ENCODE results near the gene CX3CR1.

CX3CR1 gene

GRCh38 chr3:39277893-39278615 lies 1.8 kb downstream of the CX3CR1 start:
- H3K9me2 ChIP-seq (replicated peaks; ENCODE audit: control insufficient read depth, low read length) = no peaks in the 10 kb centered on the region
- H3K27ac ChIP-seq (ENCODE audit: low read depth, low read length) = no peak overlapping the region
- TF ChIP-seq EZH2phosphoT487 (IDR thresholded peaks at IDR 0.05; ENCODE audit: borderline replicate concordance, low read length) (no peak), CTCF (IDR thresholded peaks at IDR 0.05; ENCODE audit: low read depth, low read length, poor library complexity, severe bottlenecking) (no peak)
- no peaks in the 10 kb centered on the region for H3K79me2 ChIP-seq (ENCODE audit: control insufficient read depth, low read length)
- no peaks in the 10 kb centered on the region for H3K36me3 ChIP-seq (ENCODE audit: control insufficient read depth, low read length)
- no peaks in the 10 kb centered on the region for H4K20me1 ChIP-seq (ENCODE audit: control insufficient read depth, insufficient read depth, low read depth, low read length)
- H3F3A ChIP-seq (ENCODE audit: control insufficient read depth, insufficient read depth) = no peaks in the 10 kb centered on the region
- H3K4me3 ChIP-seq (ENCODE audit: low read length) = no peak overlapping the region
- H3K9me3 ChIP-seq (ENCODE audit: control insufficient read depth, insufficient read depth, low read length) = no peaks in the 10 kb centered on the region
- H3K4me1 ChIP-seq (ENCODE audit: control insufficient read depth, low read length) = peaks cover 10% of the 10 kb centered on the region; the same call in 1 of the 2 replicates
- no peaks in the 10 kb centered on the region for H3K27me3 ChIP-seq (ENCODE audit: control insufficient read depth, low read length)
- no peak overlapping the region for H3K4me2 ChIP-seq (ENCODE audit: low read length)

- Histone ChIP-seq H3K9me3 (ENCODE audit: control insufficient read depth, insufficient read depth, low read length) (no peaks in the 10 kb centered on the region), H3K27ac (ENCODE audit: low read depth, low read length) (no peak overlapping the region), H4K20me1 (ENCODE audit: control insufficient read depth, insufficient read depth, low read depth, low read length) (no peaks in the 10 kb centered on the region), H3K79me2 (ENCODE audit: control insufficient read depth, low read length) (no peaks in the 10 kb centered on the region), H3K9me2 (replicated peaks; ENCODE audit: control insufficient read depth, low read length) (no peaks in the 10 kb centered on the region), H3F3A (ENCODE audit: control insufficient read depth, insufficient read depth) (no peaks in the 10 kb centered on the region), H3K4me1 (ENCODE audit: control insufficient read depth, low read length) (peaks cover 10% of the 10 kb centered on the region; the same call in 1 of the 2 replicates), H3K4me2 (ENCODE audit: low read length) (no peak overlapping the region), H3K36me3 (ENCODE audit: control insufficient read depth, low read length) (no peaks in the 10 kb centered on the region), H3K4me3 (ENCODE audit: low read length) (no peak overlapping the region), H3K27me3 (ENCODE audit: control insufficient read depth, low read length) (no peaks in the 10 kb centered on the region)
- TF ChIP-seq EZH2phosphoT487 (IDR thresholded peaks at IDR 0.05; ENCODE audit: borderline replicate concordance, low read length) = no peak
- TF ChIP-seq CTCF (IDR thresholded peaks at IDR 0.05; ENCODE audit: low read depth, low read length, poor library complexity, severe bottlenecking) = no peak
Measured at GRCh38 chr3:39276746-39277145, 3.1 kb downstream of the CX3CR1 start.

- no peak overlapping the region for H3K4me3 ChIP-seq (ENCODE audit: low read length)
- H3F3A ChIP-seq (ENCODE audit: control insufficient read depth, insufficient read depth) = no peaks in the 10 kb centered on the region
- H3K4me1 ChIP-seq (ENCODE audit: control insufficient read depth, low read length) = peaks cover 6% of the 10 kb centered on the region; the same call in 1 of the 2 replicates
- H3K9me2 ChIP-seq (replicated peaks; ENCODE audit: control insufficient read depth, low read length) = no peaks in the 10 kb centered on the region
- no peak overlapping the region for H3K4me2 ChIP-seq (ENCODE audit: low read length)
- H3K9me3 ChIP-seq (ENCODE audit: control insufficient read depth, insufficient read depth, low read length) = no peaks in the 10 kb centered on the region
- H4K20me1 ChIP-seq (ENCODE audit: control insufficient read depth, insufficient read depth, low read depth, low read length) = no peaks in the 10 kb centered on the region
- no peak overlapping the region for H3K27ac ChIP-seq (ENCODE audit: low read depth, low read length)
- H3K36me3 ChIP-seq (ENCODE audit: control insufficient read depth, low read length) = no peaks in the 10 kb centered on the region
- TF ChIP-seq EZH2phosphoT487 (IDR thresholded peaks at IDR 0.05; ENCODE audit: borderline replicate concordance, low read length) (no peak), CTCF (IDR thresholded peaks at IDR 0.05; ENCODE audit: low read depth, low read length, poor library complexity, severe bottlenecking) (no peak)
- no peaks in the 10 kb centered on the region for H3K79me2 ChIP-seq (ENCODE audit: control insufficient read depth, low read length)
- no peaks in the 10 kb centered on the region for H3K27me3 ChIP-seq (ENCODE audit: control insufficient read depth, low read length)
Measured at GRCh38 chr3:39275963-39276593, 3.8 kb downstream of the CX3CR1 start.
